Stimulated activated CD8-positive, alpha-beta memory T cell treated with anti-CD3 and anti-CD28 coated beads, Interleukin-15, amount 100 ng/mL, for 48 hours (primary cell): ENCODE measurements around the gene SPANXN4.

Experiments used
- DNase-seq, 2 donors: peaks; one replicate each; pipeline ENCODE4 v3.0.0-alpha.2; 2020; ENCODE audit warnings: low read depth in 2 of 2

Gene SPANXN4

GRCh38 chrX:143025628-143026027, at the start of gene SPANXN4:
Gene SPANXN4, plus strand, starts transcription at chrX:143025928. Its CDS starts 87 bp downstream, at chrX:143026015.
- DNase-seq: no peak

GRCh38 chrX:142977128-142977914, 48.4 kb upstream of the SPANXN4 start:
- no peak for DNase-seq

GRCh38 chrX:142978130-142978684, 47.5 kb upstream of the SPANXN4 start:
- DNase-seq: no peak

GRCh38 chrX:142982679-142983078, 43.0 kb upstream of the SPANXN4 start:
- DNase-seq: no peak

GRCh38 chrX:142994988-142995387, 30.7 kb upstream of the SPANXN4 start:
- DNase-seq: no peak

- DNase-seq: no peak
Observed at GRCh38 chrX:142998447-142999198, 27.1 kb upstream of the SPANXN4 start.

GRCh38 chrX:142999199-142999701, 26.5 kb upstream of the SPANXN4 start:
- DNase-seq: no peak

- no peak for DNase-seq
Observed at GRCh38 chrX:143002206-143002605, 23.5 kb upstream of the SPANXN4 start.

- peak in 1 of 2 donors; percentile 0 for DNase-seq
Observed at GRCh38 chrX:143017272-143017671, 8.5 kb upstream of the SPANXN4 start.

- DNase-seq: no peak
Observed at GRCh38 chrX:143027275-143027674, 1.5 kb downstream of the SPANXN4 start.

GRCh38 chrX:143047511-143047910, 21.8 kb downstream of the SPANXN4 start:
- DNase-seq: no peak

GRCh38 chrX:143058120-143058519, 32.4 kb downstream of the SPANXN4 start:
- no peak for DNase-seq

GRCh38 chrX:143081231-143081630, 55.5 kb downstream of the SPANXN4 start:
- DNase-seq: no peak

GRCh38 chrX:143082537-143082936, 56.8 kb downstream of the SPANXN4 start:
- no peak for DNase-seq
